HG03045 (cell line): ENCODE measurements around the gene MYO9A.
"Not testable (repeated sequence)": the region's sequence is repeated elsewhere in the genome, so short reads cannot be mapped to it uniquely, and the experiment has no call there.

Experiments
- ATAC-seq: cut with Tn5 transposase; IDR thresholded peaks from one replicate; pipeline ENCODE4 v1.9.1; 2021; ENCODE audit warnings: mild to moderate bottlenecking, moderate library complexity; ENCODE audit not compliant: unreplicated experiment

Gene MYO9A

DNA sequence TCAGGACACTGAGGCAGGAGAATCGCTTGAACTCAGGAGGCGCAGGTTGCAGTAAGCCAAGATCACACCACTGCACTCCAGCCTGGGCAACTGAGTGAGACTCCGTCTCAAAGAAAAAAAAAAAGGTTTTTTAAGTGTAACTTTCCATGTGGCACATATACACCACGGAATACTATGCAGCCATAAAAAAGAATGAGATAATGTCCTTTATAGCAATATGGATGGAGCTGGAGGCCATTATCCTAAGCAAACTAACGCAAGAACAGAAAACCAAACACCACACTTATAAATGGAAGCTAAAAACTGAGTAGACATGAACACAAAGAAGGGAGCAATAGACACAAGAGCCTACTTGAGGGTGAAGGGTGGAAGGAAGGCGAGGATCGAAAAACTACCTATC is 64.7 kb downstream of the MYO9A start:
- ATAC-seq, result not testable (repeated sequence)

DNA sequence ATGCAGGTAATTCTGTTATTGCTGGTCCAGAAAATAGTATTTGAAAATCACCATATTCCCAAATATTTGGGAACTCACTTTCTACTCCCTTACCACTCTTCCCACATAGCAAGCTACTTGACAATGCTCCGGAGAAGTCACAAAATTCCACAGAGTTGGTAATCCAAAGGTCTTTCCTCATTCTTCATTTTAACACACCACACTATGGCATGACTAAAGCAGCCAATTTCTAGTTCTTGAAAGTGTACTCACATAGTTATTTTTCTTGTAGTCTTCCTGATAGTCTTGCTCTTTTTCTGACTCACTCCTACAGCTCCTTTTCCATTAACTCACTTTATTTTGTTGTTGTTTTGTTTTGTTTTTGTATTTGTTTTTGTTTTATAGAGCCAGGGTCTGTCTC is 67.2 kb downstream of the MYO9A start:
- ATAC-seq, result no peak

- no peak for ATAC-seq
Observed at GRCh38 chr15:72047020-72047419, 70.9 kb downstream of the MYO9A start.

GRCh38 chr15:72044956-72045355 is 73.0 kb downstream of the MYO9A start:
- ATAC-seq, result no peak

DNA sequence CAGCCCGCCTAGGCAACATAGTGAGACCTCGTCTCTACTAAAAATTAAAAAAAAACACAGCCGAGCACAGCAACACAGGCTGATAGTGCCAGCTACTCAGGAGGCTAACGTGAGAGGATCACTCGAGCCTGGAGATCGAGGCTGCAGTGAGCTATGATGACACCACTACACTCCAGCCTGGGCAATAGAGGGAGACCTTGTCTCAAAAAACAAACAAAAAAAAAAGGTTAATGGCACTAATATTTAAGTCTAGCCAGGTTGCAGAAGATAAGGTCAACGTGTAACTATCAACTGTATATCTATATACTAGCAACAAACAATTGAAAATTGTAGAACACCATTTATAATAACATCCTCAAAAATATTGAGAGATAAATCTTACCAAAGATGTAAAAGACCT is 75.1 kb downstream of the MYO9A start:
- ATAC-seq, result no peak

DNA sequence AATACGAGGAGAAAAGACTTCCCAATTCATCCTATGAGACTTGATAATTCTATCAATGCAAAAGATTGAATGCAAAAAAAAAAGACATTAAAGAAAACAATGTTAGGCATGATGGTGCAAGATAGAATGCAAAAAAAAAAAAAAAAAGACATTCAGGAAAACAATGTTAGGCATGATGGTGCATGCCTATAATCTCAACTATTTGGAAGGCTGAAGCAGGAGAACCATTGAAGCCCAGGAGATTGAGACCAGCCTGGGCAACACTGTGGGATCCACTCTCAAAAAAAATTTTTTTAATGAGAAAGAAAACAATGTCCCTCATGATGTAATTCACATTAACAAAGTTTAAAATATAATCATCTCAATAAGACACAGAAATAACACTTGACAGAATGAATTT is 75.9 kb downstream of the MYO9A start:
- ATAC-seq, result no peak

- ATAC-seq, result no peak
Observed at GRCh38 chr15:72037321-72037720, 80.6 kb downstream of the MYO9A start.

GRCh38 chr15:72034859-72035650 is 82.9 kb downstream of the MYO9A start:
- no peak for ATAC-seq

- ATAC-seq, result no peak
Observed at GRCh38 chr15:72034351-72034750, 83.6 kb downstream of the MYO9A start.

- ATAC-seq, result no peak
Observed at GRCh38 chr15:72033711-72034110, 84.2 kb downstream of the MYO9A start.

DNA sequence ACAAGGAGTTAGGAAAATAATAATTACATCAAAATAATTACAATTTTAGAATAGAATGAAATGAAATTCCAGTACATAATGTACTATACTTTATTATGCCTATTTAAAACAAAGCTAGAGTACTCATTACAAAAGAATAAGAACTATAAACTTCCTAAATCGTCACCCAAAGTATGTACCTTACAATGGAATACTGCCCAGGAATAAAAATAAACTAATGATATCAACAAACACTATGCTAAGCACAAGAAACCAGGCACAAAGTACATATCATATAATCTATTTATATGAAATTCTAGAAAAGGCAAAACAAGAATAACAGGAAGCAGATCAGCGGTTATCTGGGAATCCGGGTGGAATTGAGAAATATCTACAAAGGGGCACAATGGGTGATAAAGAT is 84.7 kb downstream of the MYO9A start:
- ATAC-seq, result no peak

DNA sequence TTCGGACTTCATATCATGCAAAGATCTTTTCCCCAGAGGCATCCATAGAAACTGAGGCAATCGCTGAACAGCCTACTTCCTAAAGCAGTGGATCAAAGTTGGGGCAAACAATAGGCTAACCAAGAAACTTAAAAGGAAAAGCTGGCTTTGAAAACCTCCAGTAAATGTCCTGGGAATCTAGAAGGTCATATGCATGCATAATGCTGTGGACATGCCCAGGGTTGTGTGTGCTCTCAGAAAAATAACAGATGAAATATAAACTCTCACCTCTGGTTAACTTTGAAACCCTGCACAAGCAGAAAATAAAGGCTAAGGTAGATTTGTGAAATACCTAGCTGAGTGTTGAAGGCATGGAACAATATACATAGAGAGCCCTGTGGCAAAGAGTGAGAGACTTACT is 96.3 kb downstream of the MYO9A start:
- ATAC-seq, result no peak

GRCh38 chr15:72020799-72021198 is 97.2 kb downstream of the MYO9A start:
- no peak for ATAC-seq

GRCh38 chr15:72014555-72014954 is 103.4 kb downstream of the MYO9A start:
- not testable (repeated sequence) for ATAC-seq

- ATAC-seq, result no peak
Observed at GRCh38 chr15:72013703-72014102, 104.2 kb downstream of the MYO9A start.

GRCh38 chr15:72011302-72011942 is 106.5 kb downstream of the MYO9A start:
- ATAC-seq, result no peak

- no peak for ATAC-seq
Observed at GRCh38 chr15:72009222-72009621, 108.7 kb downstream of the MYO9A start.

GRCh38 chr15:72006382-72006781 is 111.6 kb downstream of the MYO9A start:
- ATAC-seq, result no peak

- ATAC-seq, result no peak
Observed at GRCh38 chr15:72005483-72005882, 112.5 kb downstream of the MYO9A start.

- ATAC-seq, result no peak
Observed at GRCh38 chr15:71999807-72000206, 118.1 kb downstream of the MYO9A start.

DNA sequence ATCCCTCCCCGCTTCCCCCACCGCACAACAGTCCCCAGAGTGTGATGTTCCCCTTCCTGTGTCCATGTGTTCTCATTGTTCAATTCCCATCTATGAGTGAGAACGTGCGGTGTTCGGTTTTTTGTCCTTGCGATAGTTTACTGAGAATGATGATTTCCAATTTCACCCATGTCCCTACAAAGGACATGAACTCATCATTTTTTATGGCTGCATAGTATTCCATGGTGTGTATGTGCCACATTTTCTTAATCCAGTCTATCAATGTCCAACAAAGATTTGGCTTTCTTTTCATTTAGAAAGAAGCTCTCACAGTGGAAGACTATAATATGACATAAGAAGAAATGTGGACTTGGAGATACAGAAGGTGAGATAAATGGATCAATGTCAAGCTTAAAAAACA is 119.2 kb downstream of the MYO9A start:
- ATAC-seq, result not testable (repeated sequence)

- ATAC-seq, result no peak
Observed at GRCh38 chr15:71997691-71998090, 120.3 kb downstream of the MYO9A start.

DNA sequence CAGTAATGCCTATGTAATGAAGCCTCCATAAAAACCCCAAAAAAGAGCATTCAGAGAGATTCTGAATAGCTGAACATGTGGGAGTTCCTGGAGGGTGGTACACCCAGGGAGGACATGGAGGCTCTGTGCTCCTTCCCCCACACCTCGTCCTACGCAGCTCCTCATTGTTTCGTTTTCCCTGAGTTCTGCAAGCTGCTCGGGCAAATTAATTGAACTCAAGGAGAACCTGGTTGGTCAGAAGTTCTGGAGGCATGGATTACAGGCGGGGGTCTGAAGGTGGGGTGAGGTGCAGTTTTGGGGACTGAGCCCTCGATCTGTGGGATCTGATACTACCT is 142.2 kb downstream of the MYO9A start:
- no peak for ATAC-seq
